Midbrain (tissue), 1 donor: ENCODE results near the gene KCNJ14.
A peak's percentile ranks its signal among the peaks of the same experiment; 100 is the strongest.
"Not testable (repeated sequence)": the region's sequence is repeated elsewhere in the genome, so short reads cannot be mapped to it uniquely, and the experiment has no call there.

Source experiments
- DNase-seq: peaks from one replicate; lab custom pipeline; 2025; lab: John Stamatoyannopoulos, UW

Gene KCNJ14

DNA sequence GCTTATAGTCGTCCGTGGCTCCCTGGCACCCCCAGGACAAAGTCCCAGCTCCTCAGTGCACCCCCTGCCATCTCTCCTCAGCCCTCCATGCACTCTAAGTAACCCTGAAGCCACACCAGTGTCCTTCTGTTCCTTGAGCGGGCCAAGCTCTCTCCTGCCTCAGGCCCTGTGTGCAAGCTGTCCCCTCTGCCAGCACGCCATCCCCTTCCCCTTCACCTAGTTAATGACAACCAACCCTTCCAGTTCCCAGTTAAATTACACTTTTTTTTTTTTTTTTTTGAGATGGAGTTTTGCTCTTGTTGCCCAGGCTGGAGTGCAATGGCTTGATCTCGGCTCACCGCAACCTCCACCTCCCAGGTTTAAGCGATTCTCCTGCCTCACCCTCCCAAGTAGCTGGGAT lies 33.1 kb downstream of the KCNJ14 start:
- DNase-seq, result not testable (repeated sequence)

DNA sequence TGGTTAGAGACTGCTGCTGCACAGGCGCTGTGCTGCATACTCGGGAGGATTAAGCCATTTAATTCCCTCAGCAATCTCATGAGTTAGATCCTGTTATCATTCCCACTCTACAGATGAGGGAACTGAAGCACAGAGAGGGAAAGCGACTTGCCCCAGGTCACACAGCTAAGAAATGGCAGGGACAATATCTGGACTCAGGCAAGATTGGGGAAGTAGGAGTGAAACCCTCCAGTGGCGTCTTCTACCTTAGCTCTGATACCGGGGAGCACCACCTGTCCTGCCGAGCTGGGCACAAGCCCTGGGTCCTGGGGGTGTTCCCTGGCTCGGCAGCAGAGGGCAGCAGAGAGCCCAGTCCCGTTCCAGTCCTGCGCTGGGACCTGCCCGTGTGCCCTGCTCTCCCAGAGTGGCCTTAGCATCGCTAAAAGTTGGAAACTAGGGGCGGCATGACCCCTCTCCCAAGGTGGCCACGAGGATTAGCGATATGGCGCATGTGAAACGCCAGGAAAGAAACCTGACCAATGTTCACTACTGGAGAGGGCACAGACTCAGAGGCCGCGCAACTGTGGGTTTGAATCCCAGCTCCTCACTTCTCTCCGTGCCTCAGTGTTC lies 34.3 kb downstream of the KCNJ14 start:
- peak; percentile 44 for DNase-seq

- no peak for DNase-seq
Observed at GRCh38 chr19:48490981-48491792, 35.8 kb downstream of the KCNJ14 start.

GRCh38 chr19:48491793-48492123 lies 36.4 kb downstream of the KCNJ14 start:
- DNase-seq, result no peak

GRCh38 chr19:48492925-48493717 lies 37.7 kb downstream of the KCNJ14 start:
- DNase-seq, result peak; percentile 81

DNA sequence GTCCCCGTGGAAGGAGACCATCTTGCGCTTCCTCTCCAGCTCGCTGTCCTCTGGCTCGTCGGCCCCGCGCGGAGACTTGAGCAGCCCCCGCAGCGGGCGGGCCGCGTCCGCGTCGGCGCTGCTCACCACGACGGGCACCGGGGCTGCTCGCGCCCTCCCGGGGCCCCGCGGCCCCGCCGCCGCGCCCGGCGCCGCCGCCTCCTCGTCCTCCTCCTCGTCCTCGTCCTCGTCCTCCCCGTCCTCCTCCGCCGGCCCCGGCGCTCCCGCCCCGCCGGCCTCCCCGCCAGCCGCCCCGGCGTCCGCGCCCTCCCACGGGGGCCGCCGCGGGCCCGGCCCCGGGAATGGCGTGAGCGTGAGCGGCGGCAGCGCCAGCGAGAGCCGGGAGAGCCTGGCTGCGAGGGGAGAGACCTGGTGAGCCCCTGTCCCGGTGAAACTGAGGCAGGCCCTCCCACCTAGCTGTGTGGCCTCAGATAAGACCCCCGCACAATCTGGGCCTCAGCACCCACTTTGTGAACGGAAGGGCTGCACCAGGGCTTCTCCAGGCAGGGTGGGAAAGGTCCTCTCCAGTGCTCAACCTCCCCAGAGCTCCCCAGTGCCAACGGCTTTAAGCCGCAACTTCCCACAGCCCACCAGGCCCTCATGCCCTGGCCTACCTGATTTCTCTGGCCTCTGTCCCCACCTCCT lies 38.5 kb downstream of the KCNJ14 start:
- DNase-seq, result no peak

DNA sequence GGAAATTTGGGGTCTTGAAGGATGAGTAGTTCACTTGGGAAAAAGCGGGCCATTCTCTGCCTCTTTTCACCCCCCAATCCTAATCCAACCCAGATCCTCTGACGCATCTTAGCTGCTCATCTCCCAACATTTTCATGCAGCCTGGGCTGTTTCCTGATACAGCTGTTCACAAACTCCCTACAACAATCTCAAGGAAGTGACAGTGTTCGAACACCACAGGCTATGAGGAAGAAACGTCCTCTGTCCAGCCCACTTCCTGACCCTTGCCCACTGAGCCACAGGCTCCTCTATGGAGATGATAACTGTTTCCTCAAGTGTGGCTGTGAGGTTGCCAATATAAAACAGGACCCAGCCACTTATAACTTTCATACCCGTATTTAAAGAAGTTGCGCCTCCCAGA lies 40.0 kb downstream of the KCNJ14 start:
- DNase-seq, result no peak

- DNase-seq, result no peak
Observed at GRCh38 chr19:48496959-48497727, 41.8 kb downstream of the KCNJ14 start.

DNA sequence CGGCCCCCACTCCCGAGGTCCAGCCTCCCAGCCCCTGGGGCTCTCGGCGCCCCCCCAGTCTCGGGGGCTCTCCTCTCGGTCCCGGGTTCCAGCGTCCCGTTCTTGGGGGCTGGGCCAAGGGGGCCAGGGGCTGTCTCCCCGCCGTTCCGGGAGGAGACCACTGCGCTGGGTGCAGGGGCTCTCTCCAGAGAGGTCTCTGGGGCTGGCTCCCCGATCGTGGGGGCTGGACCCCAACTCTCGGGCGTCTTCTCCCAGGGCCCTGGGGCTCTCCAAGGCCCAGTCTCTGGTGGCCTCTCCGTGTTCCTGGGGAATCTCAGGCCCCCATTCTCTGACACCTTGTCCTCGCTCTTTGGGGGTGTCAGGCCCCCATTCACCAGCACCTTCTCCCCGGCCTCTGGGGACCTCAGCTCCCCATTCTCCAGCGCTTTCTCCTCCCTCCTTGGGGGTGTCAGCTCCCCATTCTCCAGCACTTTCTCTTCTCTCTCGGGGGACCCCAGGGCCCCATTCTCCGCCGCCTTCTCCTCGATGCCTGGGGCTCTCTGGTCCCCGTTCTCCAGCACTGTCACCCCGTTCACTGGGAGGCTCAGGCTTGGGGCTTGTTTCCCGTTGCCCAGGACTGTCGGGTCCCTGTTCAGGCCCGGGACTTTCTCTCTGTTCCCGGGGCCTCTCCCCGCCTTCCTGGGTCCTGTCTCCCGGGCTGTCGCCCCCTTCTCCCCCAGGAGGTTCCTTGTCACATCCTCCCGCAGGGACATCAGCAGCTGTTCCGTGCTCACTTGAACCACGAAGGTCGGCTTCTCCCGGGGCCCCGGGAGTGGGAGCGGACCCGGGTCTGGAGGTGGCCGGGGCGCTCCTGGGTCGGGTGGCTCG lies 42.6 kb downstream of the KCNJ14 start:
- DNase-seq, result no peak

- no peak for DNase-seq
Observed at GRCh38 chr19:48498595-48499311, 43.4 kb downstream of the KCNJ14 start.

DNA sequence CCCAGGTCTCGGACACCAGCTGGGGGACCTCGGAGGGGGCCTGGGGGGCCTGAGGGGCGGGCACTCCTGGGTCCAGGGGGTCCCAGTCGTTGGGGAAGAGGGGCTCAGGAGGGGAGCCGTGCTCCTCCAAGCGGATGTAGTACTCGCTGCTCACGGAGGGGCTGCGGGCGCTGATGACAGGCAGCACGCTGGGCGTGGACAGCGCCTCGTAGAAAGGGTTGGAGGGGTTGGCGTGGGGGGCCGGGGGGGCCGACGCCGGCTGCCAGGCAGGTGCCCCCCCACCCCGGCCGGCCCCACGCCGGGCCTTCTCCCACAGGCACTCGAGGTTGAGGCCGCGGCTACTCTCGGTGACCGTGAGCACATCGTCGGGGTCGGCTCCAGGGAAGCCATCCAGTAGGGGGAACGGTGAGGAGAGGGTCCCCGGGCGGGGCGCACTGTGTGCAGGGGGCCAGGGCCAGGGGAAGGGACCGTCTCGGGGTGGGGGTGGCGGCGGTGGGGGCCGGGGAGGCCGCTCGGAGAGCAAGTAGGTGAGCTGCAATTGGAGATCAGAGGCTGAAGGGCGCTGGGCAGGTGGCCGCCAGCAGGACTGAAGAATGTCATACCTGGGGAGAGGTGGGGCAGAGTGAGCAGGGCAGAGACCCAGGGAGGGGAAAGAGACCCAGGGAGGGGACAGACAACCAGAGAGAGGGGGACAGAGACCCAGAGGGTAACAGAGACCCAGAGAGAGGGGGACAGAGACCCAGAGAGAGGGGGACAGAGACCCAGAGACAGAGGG lies 44.1 kb downstream of the KCNJ14 start:
- DNase-seq, result no peak

GRCh38 chr19:48500830-48501493 lies 45.6 kb downstream of the KCNJ14 start:
- DNase-seq, result no peak

DNA sequence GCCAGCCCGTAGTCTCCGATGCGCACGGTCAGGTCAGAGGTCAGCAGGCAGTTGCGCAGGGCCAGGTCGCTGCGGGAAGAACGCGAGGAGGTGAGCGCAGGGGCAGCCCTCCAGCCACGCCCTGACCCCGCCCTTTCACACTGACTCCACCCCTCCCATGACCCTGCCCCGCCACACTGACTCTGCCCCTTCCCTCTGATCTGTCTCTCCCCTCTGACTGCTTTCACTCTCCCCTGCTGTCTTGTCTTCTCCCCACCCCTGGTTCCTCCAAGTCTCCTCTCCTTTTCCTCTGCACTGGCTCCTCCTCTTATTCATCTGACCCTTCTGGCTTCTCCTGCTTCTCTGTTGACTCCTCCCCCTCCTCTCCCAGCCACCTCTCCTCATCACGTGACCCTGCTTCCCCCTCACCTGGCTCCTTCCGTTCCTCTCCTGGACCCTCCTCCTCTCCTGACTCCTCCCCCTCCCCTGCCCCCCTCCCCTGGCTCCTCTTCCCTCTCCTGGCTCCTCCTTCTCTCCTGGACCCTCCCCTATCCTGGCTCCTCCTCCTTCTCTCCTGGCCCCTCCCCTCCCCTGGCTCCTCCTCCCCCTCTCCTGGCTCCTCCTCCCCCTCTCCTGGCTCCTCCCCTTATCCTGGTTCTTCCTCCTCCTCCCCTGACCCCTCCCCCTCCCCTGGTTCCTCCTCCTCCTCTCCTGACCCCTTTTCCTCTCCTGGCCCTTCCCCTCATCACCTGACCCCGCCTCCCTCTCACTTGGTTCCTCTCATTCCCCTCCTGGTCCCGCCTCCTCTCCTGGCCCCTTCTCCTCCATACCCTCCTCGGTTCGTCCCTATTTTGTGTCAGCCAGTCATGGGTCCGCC lies 46.3 kb downstream of the KCNJ14 start:
- no peak for DNase-seq

DNA sequence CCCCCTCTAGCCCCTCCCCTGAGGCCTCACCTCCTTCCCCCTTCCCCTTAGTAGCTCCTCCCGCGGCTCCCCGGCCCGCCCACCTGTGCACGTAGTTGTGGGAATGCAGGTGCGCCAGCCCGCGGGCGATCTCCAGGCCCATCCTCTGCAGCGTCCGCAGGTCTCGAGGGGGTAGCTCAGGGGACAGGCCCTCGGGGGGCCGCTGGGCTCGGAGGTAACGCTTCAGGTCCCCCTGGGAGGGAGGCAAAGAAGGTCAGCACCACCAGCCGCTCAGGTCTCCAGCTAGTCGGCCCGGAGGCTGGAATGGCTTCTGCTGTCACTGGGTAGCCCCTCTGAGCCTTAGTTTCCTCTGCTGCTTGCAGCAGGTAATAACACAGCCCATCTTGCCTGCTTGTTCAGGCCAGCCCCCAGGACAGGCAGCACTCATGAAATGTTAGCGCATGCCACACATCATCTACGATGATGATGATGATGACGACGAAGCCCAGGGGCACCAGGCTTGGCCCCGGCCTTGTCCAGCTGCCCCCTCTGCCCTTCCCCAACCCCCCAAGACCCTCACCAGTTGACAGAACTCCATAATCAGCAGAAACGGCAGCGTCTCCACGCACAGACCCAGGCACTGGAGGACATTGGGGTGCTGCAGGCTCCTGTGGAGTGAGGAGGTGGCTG lies 47.1 kb downstream of the KCNJ14 start:
- DNase-seq, result no peak

DNA sequence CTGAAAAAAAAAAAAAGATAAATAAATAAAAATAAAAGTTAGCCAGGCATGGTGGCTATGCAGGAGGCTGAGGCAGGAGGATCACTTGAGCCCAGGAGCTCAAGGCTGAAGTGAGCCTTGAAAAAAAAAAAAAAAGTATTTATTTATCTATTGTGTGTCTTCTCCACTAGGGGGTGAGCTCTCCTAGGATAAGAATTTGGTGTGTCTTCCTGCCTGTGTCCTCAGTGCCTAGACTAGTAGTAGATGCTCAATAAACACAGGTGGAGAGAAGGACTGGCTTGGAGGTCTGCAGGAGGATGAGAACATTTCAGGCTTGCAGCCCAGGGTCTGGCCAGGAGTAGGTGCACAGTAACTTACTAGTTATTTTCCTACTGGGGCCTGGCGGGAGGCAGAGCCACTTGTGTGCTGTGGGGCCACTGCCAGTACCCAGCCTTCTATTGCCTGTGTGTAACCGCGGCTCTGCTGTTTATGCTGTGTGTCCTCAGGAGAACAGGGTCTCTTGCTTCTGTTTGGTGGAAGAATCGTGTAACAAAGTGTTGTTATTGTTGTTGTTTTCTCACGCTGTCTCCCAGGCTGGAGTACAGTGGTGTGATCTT lies 50.9 kb downstream of the KCNJ14 start:
- no peak for DNase-seq

DNA sequence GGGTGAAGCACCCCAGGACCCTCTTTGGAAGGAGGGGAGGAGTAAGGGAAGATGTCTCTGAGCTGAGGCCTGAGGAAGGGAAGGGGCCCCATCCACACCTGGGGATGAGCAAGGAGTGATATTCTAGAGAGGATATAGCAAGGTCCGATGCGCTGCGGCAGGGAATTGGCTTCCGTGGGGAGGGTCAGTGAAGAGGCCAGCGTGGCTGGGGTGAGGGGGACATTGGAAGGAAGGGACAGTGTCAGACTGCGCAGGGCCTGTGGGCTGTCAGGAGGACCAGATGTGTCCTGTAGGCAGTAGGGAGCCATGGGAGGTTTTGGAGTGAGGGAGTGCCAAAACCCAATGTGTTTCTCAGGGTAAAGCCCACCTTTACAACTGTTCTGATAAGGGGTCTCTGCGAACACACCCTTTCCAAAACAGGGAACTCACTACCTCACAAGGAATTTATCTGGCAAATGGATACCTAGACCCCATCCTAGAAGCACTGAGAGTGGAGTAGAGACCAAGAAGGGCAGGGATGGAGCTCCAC lies 52.6 kb downstream of the KCNJ14 start:
- DNase-seq, result no peak
